HG03521 (cell line): Measurements from ENCODE around the gene UNKL.
"Not testable (repeated sequence)": the region's sequence is repeated elsewhere in the genome, so short reads cannot be mapped to it uniquely, and the experiment has no call there.

ENCODE experiments used
- ATAC-seq: cut with Tn5 transposase; IDR thresholded peaks from one replicate; pipeline ENCODE4 v1.9.1; 2021; ENCODE audit warnings: mild to moderate bottlenecking, moderate library complexity; ENCODE audit not compliant: unreplicated experiment

The UNKL gene

DNA sequence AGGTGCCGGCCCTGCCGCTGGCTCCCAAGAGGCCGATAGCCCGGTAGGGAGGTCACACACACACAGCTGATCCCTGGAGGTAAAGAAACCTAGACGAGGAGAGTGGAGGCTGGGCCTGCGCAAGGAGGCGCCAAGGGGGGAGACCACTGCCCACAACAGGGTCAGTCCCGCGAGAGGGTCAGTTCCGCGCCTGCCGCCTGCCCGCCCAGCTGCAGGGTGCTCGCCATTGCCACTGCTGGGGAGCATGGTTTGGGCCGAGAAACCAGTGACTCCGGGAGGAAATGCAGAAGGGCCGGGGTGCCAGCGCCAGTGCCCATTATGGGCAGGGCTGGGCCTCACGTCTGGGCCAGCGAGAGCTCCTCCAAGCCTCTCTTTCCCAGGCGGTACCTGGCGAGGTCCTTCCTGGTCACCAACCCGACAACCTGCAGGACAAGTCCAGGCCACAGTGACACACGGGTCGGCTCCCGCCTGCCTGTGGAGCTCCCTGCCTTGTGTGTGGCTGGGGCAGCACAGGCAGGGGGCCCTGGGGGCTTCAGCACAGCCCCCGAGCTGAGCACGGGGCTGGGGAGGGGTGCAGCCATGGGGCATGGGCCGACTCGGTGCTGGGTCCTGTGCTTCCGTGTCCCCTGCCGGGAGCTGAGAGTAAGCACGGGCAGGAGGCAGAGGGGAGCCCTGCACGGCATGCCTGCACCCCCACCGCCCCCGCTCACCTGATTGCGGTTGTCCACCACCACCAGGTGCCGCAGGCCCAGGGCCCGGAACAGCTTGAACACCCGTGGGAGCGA, 32.0 kb upstream of the UNKL start:
- no peak for ATAC-seq

DNA sequence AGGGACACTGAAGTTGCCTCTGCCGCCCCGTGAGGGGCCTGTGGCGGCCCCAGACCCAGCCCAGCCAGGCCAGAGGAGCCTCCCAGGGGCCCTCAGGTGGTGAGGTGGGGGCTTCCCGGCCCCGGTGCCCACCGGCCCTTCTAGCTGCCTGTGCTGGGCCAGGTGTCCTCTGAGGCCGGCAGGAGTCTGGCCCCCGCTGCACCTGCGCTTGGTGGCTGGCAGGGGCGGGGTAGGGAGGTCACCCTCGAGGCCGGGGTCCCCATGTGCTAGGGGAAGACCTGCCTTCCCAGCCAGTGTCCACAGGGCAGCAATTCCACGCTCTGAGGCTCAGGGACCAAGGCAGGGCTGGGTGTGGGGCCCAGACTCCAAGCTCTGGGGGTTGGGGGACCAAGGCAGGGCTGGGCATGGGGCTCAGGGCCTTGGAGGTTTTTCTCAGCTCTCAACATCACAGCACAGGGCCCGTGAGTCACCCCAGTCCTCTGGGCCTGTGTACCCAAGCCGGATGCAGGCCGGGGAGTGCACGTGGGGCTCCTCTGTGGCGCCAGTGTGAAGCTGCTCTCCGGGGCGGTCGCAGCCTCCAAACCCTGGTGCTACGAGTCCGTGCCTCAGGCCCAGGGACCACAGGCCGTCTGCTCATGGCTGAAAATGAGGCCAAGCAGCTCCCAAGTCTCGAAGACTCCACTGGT, 31.2 kb upstream of the UNKL start:
- no peak for ATAC-seq

DNA sequence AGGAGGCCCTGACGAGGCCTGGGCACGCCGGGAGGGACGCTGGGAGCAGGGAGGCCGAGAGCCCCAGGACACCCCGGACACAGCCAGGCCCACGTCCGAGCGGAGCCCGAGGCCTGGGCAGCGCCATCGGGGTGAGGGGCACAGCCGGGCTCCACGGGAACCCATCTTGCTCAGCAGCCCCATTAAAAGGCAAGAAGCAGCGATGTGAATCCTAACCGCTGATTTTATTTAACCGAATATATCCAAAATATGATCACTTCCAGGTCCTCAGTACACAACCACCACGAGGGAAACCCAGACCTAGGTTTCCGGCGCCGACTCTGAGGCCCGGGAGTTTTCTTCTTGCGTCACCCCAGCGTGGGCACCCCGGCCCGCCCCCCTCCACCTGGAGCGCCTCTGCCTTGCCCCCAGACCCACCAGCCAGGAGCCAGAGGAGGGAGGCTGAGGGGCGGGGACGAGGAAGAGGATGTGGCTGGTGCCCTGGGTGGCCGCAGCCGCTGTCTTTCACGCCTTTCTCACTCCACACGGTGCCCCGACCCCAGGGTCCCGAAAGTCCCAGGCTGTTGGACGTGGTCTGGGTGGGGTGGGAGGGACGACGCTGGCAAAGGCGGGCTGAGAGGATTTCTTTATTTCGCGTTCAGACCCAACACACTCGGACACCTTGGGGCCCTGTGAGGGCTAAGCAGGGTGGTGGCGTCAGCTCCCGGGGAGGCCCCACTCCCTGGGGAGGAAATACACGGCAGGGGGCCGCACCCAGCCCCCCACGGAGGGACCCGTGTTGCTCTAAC, 30.4 kb upstream of the UNKL start:
- ATAC-seq, result no peak

DNA sequence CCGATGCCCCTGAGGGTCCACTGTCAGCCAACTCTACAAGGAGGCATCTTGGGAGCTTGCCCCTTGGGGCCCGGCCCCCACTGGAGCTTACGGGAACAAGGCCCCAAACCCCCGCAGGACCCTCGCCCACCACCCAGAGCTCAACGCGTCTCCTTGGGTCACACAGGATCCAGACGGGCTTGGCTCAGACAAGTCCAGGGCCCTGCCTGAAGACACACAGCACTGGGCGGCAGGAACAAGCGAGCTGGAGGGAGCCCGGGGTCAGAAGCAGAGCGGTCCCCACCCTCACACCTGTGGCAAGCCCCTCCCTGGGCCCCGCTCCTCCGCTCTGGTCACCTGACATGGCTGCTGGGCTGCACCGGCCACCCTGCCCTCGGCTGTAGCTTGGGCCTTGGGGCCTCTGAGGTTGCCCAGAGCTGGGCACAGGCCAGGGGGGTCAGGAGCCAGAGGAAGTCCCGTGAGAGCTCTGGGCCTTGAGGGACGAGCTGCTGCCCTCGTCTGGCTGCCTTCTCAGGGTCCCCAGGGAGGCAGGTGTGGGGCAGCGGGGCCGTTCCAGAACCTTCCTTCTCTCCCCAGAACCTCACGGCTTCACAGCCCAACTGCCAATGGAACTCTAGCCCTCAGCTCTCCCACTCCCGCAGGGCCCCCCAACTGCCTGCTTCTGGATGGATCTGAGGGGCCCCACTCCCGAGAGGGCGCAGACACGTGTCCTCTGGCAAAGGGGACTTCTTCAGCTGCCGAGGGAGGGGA, 29.7 kb upstream of the UNKL start, which contains the start of gene CCDC154:
TSS of gene CCDC154 (minus strand) at position 577 of the 750 bp plus-strand sequence. CDS start at position 343, 234 bp downstream.
- no peak for ATAC-seq

DNA sequence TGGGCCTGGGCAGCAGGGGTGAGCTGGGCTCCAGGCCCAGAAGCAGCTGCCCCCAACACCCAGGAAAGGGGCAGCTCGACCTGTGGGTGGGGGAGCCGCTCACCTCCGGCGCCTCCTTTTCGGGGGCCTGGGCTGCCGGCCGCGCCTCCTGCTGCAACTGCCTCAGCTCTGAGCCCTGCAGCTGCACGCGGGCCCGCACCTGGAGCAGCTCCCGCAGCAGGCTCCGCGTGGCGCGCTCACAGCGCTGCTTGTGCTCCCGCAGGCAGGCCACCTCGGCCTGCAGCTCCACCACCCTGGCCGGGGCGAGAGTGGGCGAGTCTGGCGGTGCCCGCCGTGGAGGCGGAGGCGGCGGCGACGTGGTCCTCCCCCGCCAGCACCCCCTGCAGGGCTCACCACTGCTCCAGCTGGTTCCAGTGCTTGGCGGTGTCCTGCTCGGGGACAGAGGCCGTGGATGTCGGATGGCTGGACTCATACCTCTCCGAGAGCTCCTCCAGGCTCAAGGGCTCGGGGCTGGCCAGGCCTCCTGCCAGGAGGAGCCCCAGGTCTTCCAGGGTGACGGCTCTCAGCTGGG, 29.0 kb upstream of the UNKL start:
- ATAC-seq, result no peak

DNA sequence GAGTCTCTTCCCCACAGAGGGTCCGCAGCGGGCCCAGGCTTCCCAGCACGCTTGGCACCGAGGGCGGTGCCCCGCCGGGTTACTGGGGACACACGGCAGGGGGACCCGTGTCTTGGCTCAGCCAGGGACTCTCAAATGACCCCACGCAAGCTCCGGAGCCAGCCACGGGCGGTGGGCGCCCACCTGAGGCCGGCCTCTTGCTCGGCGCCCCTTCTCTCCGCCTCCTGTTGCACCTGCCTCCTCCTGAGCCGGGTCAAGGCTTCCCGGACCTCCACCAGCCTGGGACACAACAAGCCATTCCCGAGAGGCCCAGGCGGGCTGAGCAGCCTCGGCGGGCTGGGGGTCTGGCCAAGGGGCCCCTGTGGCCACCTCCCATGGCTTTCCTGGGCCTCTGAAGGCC, 28.2 kb upstream of the UNKL start:
- no peak for ATAC-seq

DNA sequence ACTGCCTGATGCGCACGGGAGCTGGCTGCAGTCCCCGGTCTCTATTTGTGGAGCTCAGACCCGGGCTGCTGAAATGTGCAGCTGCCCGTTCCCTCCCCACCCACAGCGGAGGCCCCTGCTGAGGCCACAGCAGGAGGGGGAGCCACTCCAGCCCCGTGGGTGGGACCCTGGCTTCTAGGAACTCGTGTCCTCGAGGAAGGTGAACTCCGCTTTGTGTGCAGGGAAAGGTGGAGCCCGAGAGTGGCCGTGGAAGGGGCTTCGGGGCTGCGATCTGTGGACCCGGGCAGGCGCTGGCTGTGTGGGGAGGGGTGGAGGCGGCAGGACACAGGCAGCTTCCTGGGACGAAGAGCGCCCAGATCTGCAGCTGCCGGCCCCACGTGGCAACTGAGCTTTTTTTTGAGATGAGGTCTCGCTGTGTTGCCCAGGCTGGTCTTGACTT, 26.9 kb upstream of the UNKL start:
- ATAC-seq, result no peak

DNA sequence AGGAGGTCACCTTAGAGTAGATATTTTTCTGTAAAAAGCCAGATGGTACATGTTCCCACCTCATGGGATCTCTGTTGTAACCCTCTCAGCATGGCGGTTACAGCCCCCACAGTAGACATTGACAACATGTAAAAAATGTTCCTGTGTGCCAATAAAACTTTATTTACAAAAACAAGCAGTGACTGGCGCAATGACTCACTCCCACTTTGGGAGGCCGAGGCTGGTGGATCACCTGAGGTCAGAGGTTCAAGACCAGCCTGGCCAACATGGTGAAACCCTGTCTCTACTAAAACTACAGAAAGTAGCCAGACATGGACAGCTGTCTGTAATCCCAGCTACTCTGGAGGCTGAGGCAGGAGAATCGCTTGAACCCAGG, 25.2 kb upstream of the UNKL start:
- ATAC-seq, result not testable (repeated sequence)

DNA sequence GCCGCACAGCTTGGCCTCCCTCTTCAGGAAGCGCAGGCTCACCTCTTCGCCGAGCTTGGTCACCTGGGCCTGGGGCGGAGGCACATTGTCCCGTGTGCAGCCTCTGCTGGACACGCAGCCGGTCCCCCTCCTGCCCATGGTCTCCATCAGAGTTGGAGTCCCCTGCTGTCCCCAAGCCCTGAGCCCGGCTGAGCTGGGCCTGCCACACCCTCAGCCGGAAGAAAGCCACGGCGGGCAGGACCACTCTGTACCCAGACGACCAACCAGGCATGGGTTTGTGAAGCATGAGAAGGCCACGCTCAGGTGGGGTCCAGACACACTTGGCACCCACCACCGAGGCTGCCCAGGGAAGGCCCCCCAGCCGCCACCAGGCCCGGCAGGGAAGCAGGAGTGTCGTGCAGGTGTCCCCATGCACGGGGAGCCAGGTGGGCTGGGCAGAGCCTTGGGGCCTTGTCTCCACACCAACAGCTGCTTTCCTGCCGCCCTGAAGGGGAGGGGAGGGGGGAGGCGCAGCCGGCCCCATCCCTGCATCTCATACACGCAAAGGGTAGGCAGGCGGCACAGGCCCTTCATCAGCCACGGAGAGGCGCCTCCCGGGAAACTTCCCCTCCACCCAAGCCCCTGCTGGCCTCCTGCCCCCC, 24.7 kb upstream of the UNKL start:
- no peak for ATAC-seq

DNA sequence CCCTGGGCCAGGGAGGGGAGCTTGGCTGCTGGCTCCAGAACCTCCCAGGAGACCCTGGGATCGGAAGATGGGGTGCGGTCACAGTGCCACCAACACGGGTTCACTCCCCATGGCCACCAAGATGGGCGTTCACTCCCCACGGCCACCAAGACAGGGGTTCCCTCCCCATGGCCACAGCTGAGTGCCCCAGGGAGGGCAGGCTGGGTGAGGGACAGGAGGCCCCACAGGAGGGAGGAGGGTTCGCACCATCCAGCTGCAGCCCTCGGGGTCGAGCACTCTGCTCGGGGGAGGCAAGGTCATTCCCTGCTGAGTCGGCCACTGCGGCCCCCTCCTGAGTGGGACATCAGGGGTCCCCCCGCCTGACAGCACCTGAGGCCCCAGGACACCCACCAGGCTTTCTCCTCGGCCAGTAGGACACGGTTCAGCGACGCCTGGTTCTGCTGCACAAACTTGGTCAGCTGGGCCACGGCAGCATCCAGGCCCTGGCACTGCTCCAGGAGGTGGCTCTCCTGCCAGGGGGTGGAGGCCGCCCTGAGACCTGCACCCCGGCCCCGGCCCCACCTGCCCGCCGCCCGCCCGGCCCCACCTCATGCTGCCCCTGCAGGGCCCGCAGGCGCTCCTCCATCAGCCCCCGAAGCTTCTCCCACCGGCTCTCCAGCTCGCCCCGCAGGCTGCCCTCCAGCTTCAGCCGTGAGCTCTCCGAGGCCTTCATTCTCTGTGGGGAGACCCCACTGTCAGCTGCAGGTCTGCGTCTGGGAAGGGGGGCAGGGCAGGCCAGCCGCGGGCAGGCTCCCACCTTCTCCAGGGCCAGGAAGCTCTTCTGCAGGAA, 23.9 kb upstream of the UNKL start:
- no peak for ATAC-seq

DNA sequence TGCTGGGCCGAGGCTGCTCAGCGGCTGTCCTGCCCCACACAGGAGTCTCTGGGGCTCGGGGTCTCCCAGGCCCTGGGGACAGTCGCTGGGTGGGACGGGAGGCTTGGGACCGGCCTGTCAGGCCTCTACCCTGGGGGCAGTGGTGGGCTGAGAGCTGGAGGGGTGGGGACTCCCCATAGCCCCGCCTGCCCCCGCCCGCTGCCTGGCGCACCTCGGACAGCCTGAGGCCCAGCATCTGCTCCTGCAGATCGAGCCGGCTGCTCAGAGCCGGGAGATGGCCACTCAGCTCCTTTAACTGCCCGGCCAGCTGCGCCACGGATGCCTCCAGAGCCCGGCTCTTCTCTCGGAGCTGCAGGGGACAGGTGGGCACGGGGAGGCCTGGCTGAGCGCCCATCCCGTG, 23.1 kb upstream of the UNKL start:
- ATAC-seq, result no peak

DNA sequence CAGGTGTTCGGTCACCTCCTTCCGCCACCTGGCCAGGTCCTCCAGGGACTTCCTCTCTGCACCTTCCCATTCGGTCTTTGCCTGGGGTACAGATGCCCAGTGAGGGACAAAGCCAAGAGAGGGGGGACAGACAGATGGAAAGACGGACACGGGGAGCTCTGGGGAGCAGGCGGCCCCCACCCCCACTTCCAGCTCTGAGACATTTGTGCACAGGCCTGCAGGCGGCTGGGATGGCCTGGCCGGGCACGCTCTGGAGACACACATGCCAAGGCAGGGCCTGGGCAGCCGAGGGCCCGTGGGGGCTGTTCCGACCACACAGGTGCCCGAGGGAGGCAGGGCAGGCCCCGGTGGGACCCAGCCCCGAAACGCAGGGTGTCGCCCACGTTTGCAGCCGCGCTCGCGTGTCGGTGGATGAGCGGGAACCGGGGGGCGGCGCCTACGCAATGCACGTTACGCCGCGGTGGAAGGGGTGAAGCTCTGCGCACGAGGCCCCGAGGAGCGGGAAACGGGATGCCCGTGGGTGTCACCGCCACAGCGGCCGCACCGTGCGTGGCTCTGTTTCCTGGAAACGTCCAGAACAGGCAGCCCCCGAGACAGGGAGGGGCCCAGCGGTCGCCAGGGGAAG, 22.3 kb upstream of the UNKL start:
- ATAC-seq, result no peak

DNA sequence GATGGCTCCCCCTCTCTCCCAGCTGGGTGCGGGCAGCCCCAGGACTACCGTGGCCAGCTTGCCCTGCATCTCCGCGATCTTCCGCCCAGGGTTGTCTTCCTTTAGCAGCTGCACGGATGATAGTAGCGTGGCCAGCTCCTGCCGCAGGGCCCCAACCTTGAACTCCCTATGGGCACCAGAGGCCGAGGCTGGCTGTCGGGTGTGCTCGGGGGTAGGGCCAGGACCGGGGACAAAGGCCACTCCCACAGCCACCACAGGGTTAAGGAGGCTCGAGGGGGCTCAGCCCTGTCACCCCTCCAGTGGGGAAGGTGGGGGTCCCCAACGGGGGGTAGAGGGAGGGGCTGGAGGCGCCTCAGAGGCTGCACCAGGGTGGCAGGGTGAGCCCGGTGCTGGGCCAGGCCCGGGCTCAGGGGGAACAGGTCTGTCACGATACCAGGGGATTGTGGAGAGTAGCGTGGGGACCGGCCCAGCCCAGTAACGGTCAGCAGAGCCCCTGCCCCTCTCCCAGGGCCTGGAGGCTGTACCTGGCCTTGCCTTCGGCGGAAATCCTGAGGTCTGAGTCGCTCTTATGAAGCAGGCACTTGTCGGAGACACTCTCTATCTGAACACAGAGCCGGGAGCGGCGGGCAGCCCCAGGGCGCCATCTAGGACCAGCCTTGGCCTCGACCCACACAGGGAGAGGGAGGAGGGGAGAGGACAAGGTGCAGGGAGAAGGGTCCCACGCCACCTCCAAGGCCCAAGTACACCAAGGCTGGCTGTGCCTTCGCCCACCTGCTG, 21.6 kb upstream of the UNKL start:
- no peak for ATAC-seq

DNA sequence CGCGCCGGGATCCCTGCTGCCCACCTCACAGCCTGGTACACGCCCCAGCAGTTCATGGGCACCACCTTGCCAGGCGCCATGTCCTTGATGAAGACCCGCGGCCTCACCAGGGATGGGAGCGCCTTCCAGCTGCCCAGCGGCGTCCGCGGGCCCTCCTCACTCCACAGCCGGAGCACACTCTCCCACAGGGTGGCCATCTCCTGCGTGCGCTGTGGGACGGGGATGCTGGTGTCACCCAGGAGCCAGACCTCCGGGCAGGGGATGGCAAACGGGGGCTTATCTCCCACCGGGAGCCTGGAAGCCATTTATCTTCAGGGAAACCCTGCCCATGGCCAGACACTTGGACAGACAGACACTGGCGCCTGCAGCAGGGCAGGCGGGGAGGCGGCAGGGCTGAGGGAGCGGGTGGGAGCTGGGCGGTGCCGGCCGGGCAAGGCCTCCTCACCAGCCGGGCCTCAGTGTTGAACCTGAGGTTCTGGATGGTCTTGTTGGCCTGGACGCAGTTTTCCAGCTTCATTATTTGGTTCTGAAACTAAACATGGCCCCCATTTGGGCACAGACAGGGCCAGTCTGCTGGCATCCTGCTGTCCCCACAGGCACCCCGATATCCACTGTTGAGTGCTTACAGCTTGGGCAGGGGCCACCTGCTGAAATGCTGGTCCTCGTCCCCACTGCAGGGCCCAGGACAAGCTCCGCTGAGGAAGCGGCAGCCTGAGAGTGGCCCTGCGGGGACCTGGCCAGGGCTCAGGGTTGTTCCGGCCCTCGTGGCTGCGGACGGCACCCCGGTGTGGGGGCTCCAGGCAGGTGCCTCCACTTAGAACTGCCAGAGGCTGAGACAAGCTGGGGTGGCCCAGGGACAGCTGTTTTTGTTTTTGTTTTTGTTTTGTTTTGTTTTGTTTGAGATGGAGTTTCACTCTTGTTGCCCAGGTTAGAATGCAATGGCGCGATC, 20.4 kb upstream of the UNKL start:
- ATAC-seq, result no peak

DNA sequence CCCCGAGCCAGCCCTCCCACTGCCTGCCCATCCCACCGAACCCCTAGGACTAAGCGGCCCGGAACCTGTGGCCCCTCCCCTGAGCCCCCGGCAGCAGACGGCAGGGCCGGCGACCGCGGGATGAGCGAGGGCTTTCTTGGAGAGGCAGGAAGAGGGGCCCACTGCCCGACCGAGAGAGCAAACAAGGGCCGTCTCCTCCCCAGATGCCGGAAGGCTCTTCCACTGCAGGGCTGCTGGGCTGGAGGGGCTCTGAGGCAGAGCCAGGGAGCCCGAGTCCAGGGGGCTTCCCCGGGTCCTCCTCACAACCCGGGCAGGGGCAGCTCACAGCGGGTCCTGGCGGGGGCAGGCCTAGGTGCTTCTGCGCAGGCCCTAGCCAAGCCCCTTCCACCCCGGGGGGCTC, 19.3 kb upstream of the UNKL start:
- no peak for ATAC-seq

DNA sequence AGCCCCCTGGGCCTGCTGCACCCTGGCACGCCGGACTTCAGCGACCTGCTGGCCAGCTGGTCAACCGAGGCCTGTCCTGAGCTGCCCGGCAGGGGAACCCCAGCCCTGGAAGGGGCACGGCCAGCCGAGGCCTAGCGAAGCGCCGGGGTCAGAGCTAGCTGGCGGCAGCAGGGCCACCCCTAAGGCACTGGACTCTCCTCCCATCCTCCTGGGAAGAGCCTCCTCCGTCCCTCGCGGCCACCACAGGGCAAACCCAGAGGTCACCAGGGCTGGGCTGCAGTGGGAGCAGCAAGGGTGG, 18.7 kb upstream of the UNKL start:
- ATAC-seq, result no peak
